Left lung (tissue), 10 donors: Measurements from ENCODE around the gene EPB41L5. TPM values are rescaled to one million over a fixed set of nuclear protein-coding genes. Genes with fewer than 3 reads are reported as not detected.

Experiments
- ATAC-seq: fragments of 200-7000 bp; cut with Tn5 transposase; one replicate; pipeline ENCODE4 v1.9.1; 2020; ENCODE audit warnings: moderate library complexity
- DNase-seq, 4 donors: peaks; one replicate each; pipeline ENCODE4 v3.0.0-alpha.2; 2013 to 2020
- H3K27ac ChIP-seq, 2 donors: fragments of 200-600 bp; sonication (generic) in 1 of 2; one replicate each; pipeline versions ENCODE4 v1.5.0 to v1.8.0; 2020 to 2021
- H3K27me3 ChIP-seq, 2 donors: fragments of 200-600 bp; sonication (generic) in 1 of 2; one replicate each; pipeline versions ENCODE4 v1.5.0 to v1.8.0; 2020 to 2021
- H3K36me3 ChIP-seq, 2 donors: fragments of 200-600 bp; sonication (generic) in 1 of 2; one replicate each; pipeline versions ENCODE4 v1.5.0 to v1.8.0; 2020 to 2021
- H3K4me1 ChIP-seq, 2 donors: fragments of 200-600 bp; one replicate each; pipeline ENCODE4 v1.8.0; 2021
- H3K4me3 ChIP-seq, 2 donors: fragments of 200-600 bp; sonication (generic) in 1 of 2; one replicate each; pipeline versions ENCODE4 v1.5.0 to v1.8.0; 2020 to 2021; ENCODE audit warnings: mild to moderate bottlenecking in 1 of 2
- H3K9me3 ChIP-seq, 2 donors: fragments of 200-600 bp; sonication (generic) in 1 of 2; one replicate each; pipeline versions ENCODE4 v1.5.0 to v1.8.0; 2020 to 2021
- intact Hi-C, 2 donors: fragments of 100-400 bp; cut with DNase I; formaldehyde crosslinking; loops; one replicate each; pipeline versions ENCODE4 v1.11.2 to v1.14.2; 2022
- polyA plus RNA-seq, 6 donors: library from polyadenylated mRNA; unstranded; fragments of 120-200 nt; gene quantifications; one replicate each; pipeline ENCODE4 v1.2.1, GENCODE V29; 2013; ENCODE audit not compliant: insufficient read length in 6 of 6
- total RNA-seq, 2 donors: library from RNA; stranded (reverse); fragmentation: NEBNext Ultra II Directional; extraction: Animal tissue kit (Norgen Biotek cat#: 25700); gene quantifications; one replicate each; pipeline ENCODE4 v1.2.1, GENCODE V29; 2021
- TF ChIP-seq, protein P1 (sequence below), 2 donors: fragments of 200-600 bp; sonication (generic) in 1 of 2; IDR thresholded peaks; one replicate each; pipeline versions ENCODE4 v1.5.0 to v1.8.0; 2021; ENCODE audit warnings: antibody characterized with exemption in 2 of 2
- donor health status: DM: no; HTN: yes; CAD: no.
- donor health status: DM: no; HTN: no; CAD: no.

Gene EPB41L5
- total and polyA plus RNA-seq, 8 donors, result 36.0 to 53.8 (median 38.9) TPM

DNA sequence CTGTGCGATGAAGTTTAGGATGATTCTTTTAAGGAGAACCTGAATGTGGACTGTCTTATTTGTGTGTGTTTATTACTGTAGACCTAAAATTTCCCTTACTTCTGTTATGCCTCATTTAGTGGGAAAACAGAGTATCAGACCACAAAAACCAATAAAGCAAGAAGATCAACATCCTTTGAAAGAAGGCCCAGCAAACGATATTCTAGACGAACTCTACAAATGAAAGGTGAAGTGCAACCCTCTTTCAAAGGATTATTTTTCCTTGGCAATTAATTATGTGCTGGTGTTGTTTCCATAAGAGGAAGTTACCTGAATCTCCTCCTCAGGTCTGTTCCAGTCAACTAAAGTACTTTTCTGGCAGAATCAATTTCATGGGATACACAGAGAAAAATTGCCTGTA is 78.6 kb downstream of the EPB41L5 start:
- intact Hi-C loops, result no loop called here
- TF ChIP-seq, protein P1, sequence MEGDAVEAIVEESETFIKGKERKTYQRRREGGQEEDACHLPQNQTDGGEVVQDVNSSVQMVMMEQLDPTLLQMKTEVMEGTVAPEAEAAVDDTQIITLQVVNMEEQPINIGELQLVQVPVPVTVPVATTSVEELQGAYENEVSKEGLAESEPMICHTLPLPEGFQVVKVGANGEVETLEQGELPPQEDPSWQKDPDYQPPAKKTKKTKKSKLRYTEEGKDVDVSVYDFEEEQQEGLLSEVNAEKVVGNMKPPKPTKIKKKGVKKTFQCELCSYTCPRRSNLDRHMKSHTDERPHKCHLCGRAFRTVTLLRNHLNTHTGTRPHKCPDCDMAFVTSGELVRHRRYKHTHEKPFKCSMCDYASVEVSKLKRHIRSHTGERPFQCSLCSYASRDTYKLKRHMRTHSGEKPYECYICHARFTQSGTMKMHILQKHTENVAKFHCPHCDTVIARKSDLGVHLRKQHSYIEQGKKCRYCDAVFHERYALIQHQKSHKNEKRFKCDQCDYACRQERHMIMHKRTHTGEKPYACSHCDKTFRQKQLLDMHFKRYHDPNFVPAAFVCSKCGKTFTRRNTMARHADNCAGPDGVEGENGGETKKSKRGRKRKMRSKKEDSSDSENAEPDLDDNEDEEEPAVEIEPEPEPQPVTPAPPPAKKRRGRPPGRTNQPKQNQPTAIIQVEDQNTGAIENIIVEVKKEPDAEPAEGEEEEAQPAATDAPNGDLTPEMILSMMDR (IDR thresholded peaks at IDR 0.05), result no peak
- no peaks in the 10 kb centered on the region for H3K9me3 ChIP-seq
- DNase-seq, result no peak
- H3K4me3 ChIP-seq, result no peak overlapping the region
- H3K27ac ChIP-seq, result no peak overlapping the region
- no peaks in the 10 kb centered on the region for H3K4me1 ChIP-seq
- H3K36me3 ChIP-seq, result peaks cover 0 to 17% of the 10 kb centered on the region in 2 donors
- ATAC-seq, result no peak
- H3K27me3 ChIP-seq, result no peaks in the 10 kb centered on the region

- no peak overlapping the region for H3K27ac ChIP-seq
- intact Hi-C loops, result no loop called here
- no peak for ATAC-seq
Measured at GRCh38 chr2:120094795-120095194, 81.9 kb downstream of the EPB41L5 start.

DNA sequence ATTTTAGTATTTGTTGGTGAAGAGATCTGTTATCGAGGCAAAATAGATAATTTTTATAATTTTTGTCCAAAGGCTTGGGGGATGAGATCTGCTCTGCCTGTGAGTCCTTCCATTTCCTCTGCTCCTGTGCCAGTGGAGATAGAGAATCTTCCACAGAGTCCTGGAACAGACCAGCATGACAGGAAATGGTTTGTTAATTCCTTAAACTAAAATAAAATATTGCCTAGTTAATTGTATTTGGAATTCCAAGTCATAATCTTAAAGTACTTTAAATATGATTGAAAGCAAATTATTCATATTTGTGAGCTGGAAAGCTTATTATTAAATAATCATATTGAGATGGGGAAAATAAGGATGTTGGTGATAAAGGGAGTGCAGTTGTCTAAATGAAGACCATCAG is 87.8 kb downstream of the EPB41L5 start:
- no peaks in the 10 kb centered on the region for H3K4me1 ChIP-seq
- no peak overlapping the region for H3K4me3 ChIP-seq
- no peak for DNase-seq
- TF ChIP-seq, protein P1 (IDR thresholded peaks at IDR 0.05), result no peak
- intact Hi-C loops, result no loop called here
- H3K36me3 ChIP-seq, result peaks cover 0 to 3% of the 10 kb centered on the region in 2 donors
- H3K27ac ChIP-seq, result no peak overlapping the region
- ATAC-seq, result no peak
- H3K27me3 ChIP-seq, result no peaks in the 10 kb centered on the region
- no peaks in the 10 kb centered on the region for H3K9me3 ChIP-seq

More at GRCh38 chr2:120094795-120095194, 81.9 kb downstream of the EPB41L5 start:
- TF ChIP-seq, protein P1 (IDR thresholded peaks at IDR 0.05), result no peak
- DNase-seq, result no peak
- Histone ChIP-seq H3K4me1 (no peaks in the 10 kb centered on the region), H3K36me3 (peaks cover 0 to 8% of the 10 kb centered on the region in 2 donors), H3K4me3 (no peak overlapping the region), H3K9me3 (no peaks in the 10 kb centered on the region), H3K27me3 (no peaks in the 10 kb centered on the region)

DNA sequence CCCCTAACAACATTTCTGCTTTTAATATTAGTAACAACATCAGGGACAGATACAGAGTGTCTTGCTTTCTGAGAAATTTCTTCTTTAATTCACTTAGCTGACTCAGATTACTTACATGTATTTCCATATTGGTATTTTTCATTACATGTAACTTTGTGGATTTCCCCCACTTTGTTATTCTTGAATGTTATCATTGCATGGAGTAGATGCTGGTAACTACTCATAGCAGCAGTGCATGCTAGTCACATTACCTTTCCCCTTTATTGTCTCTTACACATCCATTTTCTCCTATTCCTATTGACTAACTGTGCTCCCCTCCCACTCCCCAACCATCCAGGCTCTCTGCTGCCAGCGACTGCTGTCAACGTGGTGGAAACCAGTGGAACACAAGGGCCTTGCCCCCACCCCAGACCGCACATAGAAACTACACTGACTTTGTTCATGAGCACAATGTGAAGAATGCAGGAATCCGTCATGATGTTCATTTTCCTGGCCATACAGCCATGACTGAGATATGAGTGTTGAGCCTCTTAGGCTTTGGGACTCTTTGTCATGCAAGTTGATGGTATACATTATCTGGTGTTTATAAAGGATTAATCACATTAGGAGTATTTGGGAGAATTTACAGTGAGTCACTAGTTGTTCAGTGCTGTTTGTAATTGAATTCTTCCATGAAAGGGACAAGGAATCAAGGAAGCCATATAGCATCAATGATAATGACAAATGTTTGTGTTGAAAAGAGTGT is 91.0 kb downstream of the EPB41L5 start:
- peaks cover 0 to 3% of the 10 kb centered on the region in 2 donors for H3K36me3 ChIP-seq
- H3K27me3 ChIP-seq, result no peaks in the 10 kb centered on the region
- TF ChIP-seq, protein P1 (IDR thresholded peaks at IDR 0.05), result no peak
- intact Hi-C loops, result no loop called here
- no peaks in the 10 kb centered on the region for H3K9me3 ChIP-seq
- ATAC-seq (no peak), DNase-seq (no peak)
- H3K4me1 ChIP-seq, result peaks cover 6 to 14% of the 10 kb centered on the region in 2 donors
- H3K4me3 ChIP-seq, result no peak overlapping the region
- H3K27ac ChIP-seq, result no peak overlapping the region

GRCh38 chr2:120104772-120105171 is 91.9 kb downstream of the EPB41L5 start:
- intact Hi-C loops, result no loop called here
- H3K9me3 ChIP-seq, result no peaks in the 10 kb centered on the region
- no peak for DNase-seq
- no peak for ATAC-seq
- no peaks in the 10 kb centered on the region for H3K27me3 ChIP-seq
- H3K27ac ChIP-seq, result no peak overlapping the region
- H3K4me3 ChIP-seq, result no peak overlapping the region
- TF ChIP-seq, protein P1 (IDR thresholded peaks at IDR 0.05), result no peak
- peaks cover 14 to 23% of the 10 kb centered on the region in 2 donors for H3K4me1 ChIP-seq
- H3K36me3 ChIP-seq, result peaks cover 0 to 2% of the 10 kb centered on the region in 2 donors
